C4-2B (cell line): ENCODE data around the gene TIGD6.

Experiments
- H3K27ac ChIP-seq: fragments of 450-650 bp; 2 replicates; pipeline ENCODE4 v1.5.1; 2017
- ZFX ChIP-seq: fragments of 450-650 bp; IDR thresholded peaks from 2 replicates; pipeline ENCODE4 v1.6.1; 2017
- TF ChIP-seq, protein P1 (sequence below): fragments of 450-650 bp; conservative IDR thresholded peaks from 2 replicates; pipeline ENCODE4 v1.5.1; 2017; ENCODE audit warnings: mild to moderate bottlenecking

The TIGD6 gene

DNA sequence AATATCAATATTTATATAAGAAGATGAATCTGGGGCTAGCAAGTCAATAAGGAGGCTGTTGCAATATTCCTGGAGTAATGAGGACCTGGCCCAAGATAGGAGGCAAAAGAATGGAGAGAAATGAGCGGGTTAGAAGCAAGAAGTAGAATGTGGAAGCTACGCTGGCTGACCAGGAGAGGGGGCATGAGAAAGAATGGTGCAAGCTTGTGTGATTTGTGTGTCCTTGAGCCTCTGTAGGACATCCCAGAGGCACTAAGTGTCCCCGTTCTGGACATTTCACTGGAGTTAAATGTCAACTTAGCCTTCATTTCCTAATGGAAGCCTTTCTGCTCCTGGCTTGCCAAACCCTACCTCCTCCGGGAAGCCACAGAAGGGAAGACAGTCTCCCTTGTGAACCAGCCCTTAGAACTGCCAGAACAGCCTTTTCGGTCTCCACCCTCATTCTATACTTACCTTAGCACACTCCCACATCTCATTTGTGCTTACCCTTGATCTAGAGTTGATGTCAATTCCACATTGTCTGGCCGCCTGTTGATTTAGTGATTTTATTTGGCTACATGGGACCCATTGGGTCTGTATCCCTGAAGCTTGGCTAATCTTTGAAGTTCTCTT, 49.2 kb downstream of the TIGD6 start:
- H3K27ac ChIP-seq: no peak overlapping the region
- TF ChIP-seq ZFX: no peak
- TF ChIP-seq, protein P1, sequence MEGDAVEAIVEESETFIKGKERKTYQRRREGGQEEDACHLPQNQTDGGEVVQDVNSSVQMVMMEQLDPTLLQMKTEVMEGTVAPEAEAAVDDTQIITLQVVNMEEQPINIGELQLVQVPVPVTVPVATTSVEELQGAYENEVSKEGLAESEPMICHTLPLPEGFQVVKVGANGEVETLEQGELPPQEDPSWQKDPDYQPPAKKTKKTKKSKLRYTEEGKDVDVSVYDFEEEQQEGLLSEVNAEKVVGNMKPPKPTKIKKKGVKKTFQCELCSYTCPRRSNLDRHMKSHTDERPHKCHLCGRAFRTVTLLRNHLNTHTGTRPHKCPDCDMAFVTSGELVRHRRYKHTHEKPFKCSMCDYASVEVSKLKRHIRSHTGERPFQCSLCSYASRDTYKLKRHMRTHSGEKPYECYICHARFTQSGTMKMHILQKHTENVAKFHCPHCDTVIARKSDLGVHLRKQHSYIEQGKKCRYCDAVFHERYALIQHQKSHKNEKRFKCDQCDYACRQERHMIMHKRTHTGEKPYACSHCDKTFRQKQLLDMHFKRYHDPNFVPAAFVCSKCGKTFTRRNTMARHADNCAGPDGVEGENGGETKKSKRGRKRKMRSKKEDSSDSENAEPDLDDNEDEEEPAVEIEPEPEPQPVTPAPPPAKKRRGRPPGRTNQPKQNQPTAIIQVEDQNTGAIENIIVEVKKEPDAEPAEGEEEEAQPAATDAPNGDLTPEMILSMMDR: no peak

DNA sequence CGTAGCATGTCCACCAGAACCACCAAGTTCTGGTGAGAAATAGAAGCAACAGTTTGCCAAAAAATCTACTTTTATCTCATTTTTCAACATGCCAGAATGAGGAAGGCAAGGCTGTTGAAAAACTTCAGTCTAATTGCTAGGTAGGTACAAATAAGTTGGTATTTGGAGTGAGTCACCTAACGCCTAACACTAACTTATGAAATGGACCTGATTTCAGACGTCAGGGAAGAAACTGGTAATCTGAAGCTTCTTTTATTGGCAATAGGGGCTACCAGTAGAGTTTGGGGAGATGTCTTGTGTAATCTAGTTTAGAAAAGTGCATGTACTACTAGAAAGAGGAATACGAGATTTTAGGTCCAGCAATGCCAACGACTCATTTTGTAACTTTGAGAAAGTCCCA, 51.5 kb downstream of the TIGD6 start:
- H3K27ac ChIP-seq: no peak overlapping the region
- TF ChIP-seq, protein P1: no peak
- TF ChIP-seq ZFX: no peak

GRCh38 chr5:149946118-149946517, 54.3 kb downstream of the TIGD6 start:
- no peak overlapping the region for H3K27ac ChIP-seq

DNA sequence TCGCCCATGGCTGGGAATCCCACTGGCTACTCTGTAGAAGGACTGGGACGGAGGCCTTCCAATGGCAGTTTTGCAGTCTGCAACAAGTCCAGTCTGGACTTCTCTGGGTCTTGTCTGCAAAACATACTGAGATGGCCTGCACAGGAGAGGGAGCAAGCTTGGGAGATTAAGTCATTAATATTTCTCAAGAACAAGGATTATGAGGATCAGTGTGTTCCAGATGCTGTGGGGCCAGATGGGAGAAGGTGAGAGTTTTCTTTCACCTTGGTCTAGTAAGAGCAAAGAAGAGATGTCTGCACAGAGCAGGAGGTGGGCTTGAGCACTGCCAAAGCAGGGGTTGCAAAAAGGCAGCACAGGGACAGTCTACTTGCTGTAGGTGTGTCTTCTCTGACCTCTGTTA, 55.8 kb downstream of the TIGD6 start, which contains the start of gene PDE6A:
TSS of gene PDE6A (minus strand) at position 128 of the 400 bp plus-strand sequence. CDS start at position 8, 120 bp downstream.
- no peak for TF ChIP-seq ZFX
- TF ChIP-seq, protein P1: no peak
- peak within 1 kb of the TSS; percentile 41; the same call in 1 of the 2 replicates for H3K27ac ChIP-seq

More at GRCh38 chr5:149946118-149946517, 54.3 kb downstream of the TIGD6 start:
- no peak for TF ChIP-seq ZFX
- TF ChIP-seq, protein P1: no peak

DNA sequence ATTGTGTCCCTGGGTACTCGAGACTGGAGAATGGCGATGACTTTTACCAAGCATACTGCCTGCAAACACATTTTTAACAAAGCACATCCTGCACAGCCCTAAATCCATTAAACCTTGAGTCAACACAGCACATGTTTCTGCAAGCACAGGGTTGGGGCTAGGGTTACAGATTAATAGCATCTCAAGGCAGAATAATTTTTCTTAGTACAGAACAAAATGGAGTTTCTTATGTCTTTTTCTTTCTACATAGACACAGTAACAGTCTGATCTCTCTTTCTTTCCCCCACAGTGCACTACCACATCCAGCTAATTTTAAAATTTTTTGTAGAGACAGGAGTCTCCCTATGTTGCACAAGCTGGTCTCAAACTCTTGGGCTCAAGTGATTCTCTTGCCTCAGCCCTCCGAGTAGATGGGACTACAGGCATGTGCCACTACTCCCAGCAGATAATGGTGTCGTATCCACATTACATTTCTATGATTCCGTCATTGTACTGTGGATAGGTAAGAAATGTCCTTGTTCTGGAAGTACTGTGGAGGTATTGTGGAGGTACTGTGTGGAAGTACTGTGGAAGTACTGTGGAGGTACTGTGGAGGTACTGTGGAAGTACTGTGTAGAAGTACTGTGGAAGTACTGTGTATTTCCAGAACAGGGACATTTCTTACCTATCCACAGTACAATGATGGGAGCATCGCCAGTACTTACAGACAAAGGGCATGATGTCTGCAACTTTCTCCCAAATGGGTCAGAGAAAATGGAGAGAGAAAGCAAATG, 57.1 kb downstream of the TIGD6 start:
- H3K27ac ChIP-seq: peak overlapping the region; percentile 41; the same call in 1 of the 2 replicates
